Peyer's patch (tissue), 4 donors: ENCODE data around the gene CENPF.

Experiments
- CTCF ChIP-seq, 6 experiments: fragments of 450-650 bp in 4 of 6; fragments of 200-600 bp in 2 of 6; sonication (generic) in 1 of 6; IDR thresholded peaks; one replicate each; pipeline ENCODE4 v1.5.1; 2017 to 2019; ENCODE audit warnings: antibody characterized with exemption in 6 of 6, mild to moderate bottlenecking in 3 of 6, moderate library complexity in 1 of 6
- POLR2A ChIP-seq, 2 donors: fragments of 450-650 bp; IDR thresholded peaks; one replicate each; pipeline ENCODE4 v1.5.1; 2017; ENCODE audit warnings: antibody characterized with exemption in 2 of 2, mild to moderate bottlenecking in 2 of 2, moderate library complexity in 2 of 2

GRCh38 chr1:214569357-214570004 lies 33.5 kb upstream of the CENPF start:
- TF ChIP-seq CTCF (IDR thresholded peaks at IDR 0.05) = no peak
- TF ChIP-seq POLR2A (IDR thresholded peaks at IDR 0.05) = no peak
